Erythroblast (primary cell): ENCODE data around the gene JSRP1.

Source experiments
- GATA1 ChIP-seq: IDR thresholded peaks from 2 replicates; pipeline ENCODE4 v1.6.1; 2011; ENCODE audit warnings: low read depth, mild to moderate bottlenecking, control low read depth, low read length, moderate library complexity
- POLR2A ChIP-seq: IDR thresholded peaks from 2 replicates; pipeline ENCODE4 v1.6.1; 2011; ENCODE audit warnings: mild to moderate bottlenecking, low read length

DNA sequence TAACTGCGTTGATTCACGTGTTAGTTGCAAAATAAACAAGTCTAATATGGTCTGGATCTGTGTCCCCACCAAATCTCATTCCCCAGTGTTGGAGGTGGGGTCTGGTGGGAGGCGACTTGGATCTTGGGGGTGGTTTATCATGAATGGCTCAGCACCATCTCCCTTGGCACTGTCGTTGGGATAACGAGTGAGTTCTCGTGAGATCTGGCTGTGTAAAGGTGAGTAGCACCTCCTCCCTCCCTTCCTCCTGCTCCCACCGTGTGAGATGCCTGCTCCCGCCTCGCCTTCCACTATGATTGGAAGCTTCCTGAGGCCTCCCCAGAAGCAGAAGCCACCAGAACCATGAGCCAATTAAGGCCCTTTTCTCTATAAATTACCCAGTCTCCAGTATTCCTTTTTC is 20.9 kb upstream of the JSRP1 start:
- TF ChIP-seq POLR2A (no peak), GATA1 (no peak)
